Central memory CD8-positive, alpha-beta T cell (primary cell): ENCODE data around the gene AGAP3.

Source experiments
- ATAC-seq: fragments of 150-1000 bp; cut with Tn5 transposase; replicated peaks from 2 replicates; pipeline ENCODE4 v1.10.0; 2022; ENCODE audit warnings: mild to moderate bottlenecking, moderate FRiP score, moderate number of reproducible peaks; ENCODE audit not compliant: poor library complexity, severe bottlenecking; ENCODE audit errors: extremely low read depth
- DNase-seq, 2 donors: peaks; one replicate each; pipeline ENCODE4 v3.0.0; 2021; ENCODE audit warnings: low spot score in 2 of 2
- H3K27ac Mint-ChIP-seq: one replicate; pipeline ENCODE4 v1.8.0; 2022; ENCODE audit warnings: low read depth, mild to moderate bottlenecking, moderate library complexity, mixed read lengths
- H3K27me3 Mint-ChIP-seq: one replicate; pipeline ENCODE4 v1.8.0; 2022; ENCODE audit warnings: mixed read lengths
- H3K36me3 Mint-ChIP-seq: one replicate; pipeline ENCODE4 v1.8.0; 2022; ENCODE audit warnings: mild to moderate bottlenecking, moderate library complexity, mixed read lengths; ENCODE audit not compliant: insufficient read depth
- H3K4me1 Mint-ChIP-seq: one replicate; pipeline ENCODE4 v1.8.0; 2022; ENCODE audit warnings: mixed read lengths
- H3K4me3 Mint-ChIP-seq: one replicate; pipeline ENCODE4 v1.8.0; 2022; ENCODE audit warnings: mild to moderate bottlenecking, moderate library complexity, mixed read lengths
- H3K9me3 Mint-ChIP-seq: one replicate; pipeline ENCODE4 v1.8.0; 2022; ENCODE audit warnings: mixed read lengths

The AGAP3 gene

DNA sequence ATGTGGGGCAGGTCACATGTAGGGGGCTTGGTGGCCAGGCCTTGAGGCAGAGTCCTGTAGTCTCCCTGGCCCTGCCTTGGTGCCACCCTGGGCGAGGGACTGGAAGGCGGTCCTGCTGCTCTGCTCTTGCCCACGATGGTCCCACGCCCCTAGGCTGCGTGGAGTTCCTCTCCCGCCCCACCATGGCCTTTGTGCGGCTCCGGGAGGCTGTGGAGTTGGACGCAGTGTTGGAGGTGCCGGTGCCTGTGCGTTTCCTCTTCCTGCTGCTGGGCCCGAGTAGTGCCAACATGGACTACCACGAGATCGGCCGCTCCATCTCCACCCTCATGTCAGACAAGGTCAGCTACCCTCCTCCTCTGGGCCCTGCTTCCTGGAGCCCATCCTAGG, 15.7 kb upstream of the AGAP3 start:
- no peak overlapping the region for H3K4me3 Mint-ChIP-seq
- ATAC-seq, result no peak
- no peak for DNase-seq
- H3K4me1 Mint-ChIP-seq, result no peaks in the 10 kb centered on the region
- no peak overlapping the region for H3K27ac Mint-ChIP-seq
- peaks cover 37% of the 10 kb centered on the region for H3K36me3 Mint-ChIP-seq
- H3K9me3 Mint-ChIP-seq, result no peaks in the 10 kb centered on the region
- H3K27me3 Mint-ChIP-seq, result no peaks in the 10 kb centered on the region

DNA sequence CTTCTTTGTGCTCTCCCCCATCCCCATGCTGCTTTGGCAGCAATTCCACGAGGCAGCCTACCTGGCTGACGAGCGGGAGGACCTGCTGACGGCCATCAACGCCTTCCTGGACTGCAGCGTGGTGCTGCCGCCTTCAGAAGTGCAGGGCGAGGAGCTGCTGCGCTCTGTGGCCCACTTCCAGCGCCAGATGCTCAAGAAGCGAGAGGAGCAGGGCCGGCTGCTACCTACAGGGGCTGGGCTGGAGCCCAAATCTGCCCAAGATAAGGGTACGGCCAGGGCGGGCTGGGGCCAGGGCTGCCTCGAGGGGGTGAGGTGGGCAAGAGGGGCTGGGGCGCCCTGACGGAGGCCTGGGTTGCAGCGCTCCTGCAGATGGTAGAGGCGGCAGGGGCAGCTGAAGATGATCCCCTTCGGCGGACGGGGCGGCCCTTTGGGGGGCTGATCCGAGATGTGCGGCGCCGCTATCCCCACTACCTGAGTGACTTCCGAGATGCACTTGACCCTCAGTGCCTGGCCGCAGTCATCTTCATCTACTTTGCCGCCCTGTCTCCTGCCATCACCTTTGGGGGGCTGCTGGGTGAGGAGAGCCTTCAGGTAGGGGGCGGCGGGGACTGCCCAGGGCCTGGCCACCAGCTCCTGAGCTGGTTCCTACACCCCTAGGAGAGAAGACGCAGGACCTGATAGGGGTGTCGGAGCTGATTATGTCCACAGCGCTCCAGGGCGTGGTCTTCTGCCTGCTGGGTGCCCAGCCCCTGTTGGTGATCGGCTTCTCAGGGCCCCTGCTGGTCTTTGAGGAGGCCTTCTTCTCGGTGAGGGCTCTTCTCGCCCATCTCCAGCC, 15.0 kb upstream of the AGAP3 start:
- no peaks in the 10 kb centered on the region for H3K27me3 Mint-ChIP-seq
- ATAC-seq, result no peak
- H3K36me3 Mint-ChIP-seq, result peaks cover 35% of the 10 kb centered on the region

DNA sequence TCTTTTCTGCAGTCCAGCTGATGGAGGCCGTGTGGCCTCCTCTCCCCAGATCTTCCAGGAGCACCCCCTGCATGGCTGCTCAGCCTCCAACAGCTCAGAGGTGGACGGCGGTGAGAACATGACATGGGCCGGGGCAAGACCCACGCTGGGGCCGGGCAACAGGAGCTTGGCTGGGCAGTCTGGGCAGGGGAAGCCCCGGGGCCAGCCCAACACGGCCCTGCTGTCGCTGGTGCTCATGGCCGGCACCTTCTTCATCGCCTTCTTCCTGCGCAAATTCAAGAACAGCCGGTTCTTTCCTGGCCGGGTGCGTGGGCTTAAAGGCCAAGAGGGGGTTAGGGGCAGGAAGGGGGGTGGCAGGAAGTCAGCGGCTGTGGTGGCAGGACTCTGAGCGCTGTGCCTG, 12.3 kb upstream of the AGAP3 start:
- Mint-ChIP-seq H3K9me3 (no peaks in the 10 kb centered on the region), H3K36me3 (peaks cover 28% of the 10 kb centered on the region), H3K27ac (no peak overlapping the region), H3K27me3 (no peaks in the 10 kb centered on the region), H3K4me3 (no peak overlapping the region), H3K4me1 (peaks cover 8% of the 10 kb centered on the region)
- DNase-seq (no peak), ATAC-seq (no peak)

More for the DNA sequence above, 15.0 kb upstream of the AGAP3 start:
- H3K4me1 Mint-ChIP-seq, result no peaks in the 10 kb centered on the region
- DNase-seq, result no peak
- no peak overlapping the region for H3K27ac Mint-ChIP-seq
- H3K9me3 Mint-ChIP-seq, result no peaks in the 10 kb centered on the region
- H3K4me3 Mint-ChIP-seq, result no peak overlapping the region

- H3K27me3 Mint-ChIP-seq, result no peaks in the 10 kb centered on the region
- no peak for ATAC-seq
- no peaks in the 10 kb centered on the region for H3K9me3 Mint-ChIP-seq
- no peak for DNase-seq
- H3K27ac Mint-ChIP-seq, result no peak overlapping the region
- peaks cover 26% of the 10 kb centered on the region for H3K36me3 Mint-ChIP-seq
- H3K4me3 Mint-ChIP-seq, result no peak overlapping the region
- peaks cover 17% of the 10 kb centered on the region for H3K4me1 Mint-ChIP-seq
These were observed 11.2 kb upstream of the AGAP3 start for GRCh38 chr7:151074817-151075661.

DNA sequence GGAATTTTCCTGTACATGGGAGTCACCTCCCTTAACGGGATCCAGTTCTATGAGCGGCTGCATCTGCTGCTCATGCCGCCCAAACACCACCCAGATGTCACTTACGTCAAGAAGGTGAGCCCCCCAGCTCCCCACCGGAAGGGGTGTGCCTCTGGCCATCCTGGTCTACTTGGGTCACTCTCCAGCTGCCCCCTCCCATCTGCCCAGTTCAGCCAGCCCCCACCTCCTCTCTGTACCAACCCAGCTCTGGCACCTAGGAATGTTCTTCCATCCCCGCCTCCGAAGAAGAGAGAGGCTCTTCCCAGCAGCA, 10.7 kb upstream of the AGAP3 start:
- no peaks in the 10 kb centered on the region for H3K27me3 Mint-ChIP-seq
- H3K27ac Mint-ChIP-seq, result no peak overlapping the region
- ATAC-seq (no peak), DNase-seq (no peak)
- peaks cover 19% of the 10 kb centered on the region for H3K4me1 Mint-ChIP-seq
- no peaks in the 10 kb centered on the region for H3K9me3 Mint-ChIP-seq
- H3K36me3 Mint-ChIP-seq, result peaks cover 25% of the 10 kb centered on the region
- H3K4me3 Mint-ChIP-seq, result no peak overlapping the region

DNA sequence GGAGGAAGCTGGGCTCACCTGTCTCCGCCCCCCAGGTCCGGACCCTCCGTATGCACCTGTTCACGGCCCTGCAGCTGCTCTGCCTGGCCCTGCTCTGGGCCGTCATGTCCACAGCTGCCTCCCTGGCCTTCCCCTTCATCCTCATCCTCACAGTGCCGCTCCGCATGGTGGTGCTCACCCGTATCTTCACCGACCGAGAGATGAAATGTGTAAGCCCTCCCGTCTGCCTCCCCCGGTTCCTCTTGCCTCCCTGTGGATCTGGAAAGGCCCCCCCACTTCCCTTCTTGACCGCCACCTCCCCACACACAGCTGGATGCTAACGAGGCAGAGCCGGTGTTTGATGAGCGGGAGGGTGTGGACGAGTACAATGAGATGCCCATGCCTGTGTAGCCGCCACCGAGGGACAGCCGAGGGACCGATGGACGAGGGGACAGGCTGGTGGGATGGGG, 10.3 kb upstream of the AGAP3 start:
- no peak overlapping the region for H3K4me3 Mint-ChIP-seq
- H3K36me3 Mint-ChIP-seq, result peaks cover 26% of the 10 kb centered on the region
- H3K9me3 Mint-ChIP-seq, result no peaks in the 10 kb centered on the region
- no peak overlapping the region for H3K27ac Mint-ChIP-seq
- no peaks in the 10 kb centered on the region for H3K27me3 Mint-ChIP-seq
- DNase-seq (no peak), ATAC-seq (no peak)
- H3K4me1 Mint-ChIP-seq, result peaks cover 19% of the 10 kb centered on the region

DNA sequence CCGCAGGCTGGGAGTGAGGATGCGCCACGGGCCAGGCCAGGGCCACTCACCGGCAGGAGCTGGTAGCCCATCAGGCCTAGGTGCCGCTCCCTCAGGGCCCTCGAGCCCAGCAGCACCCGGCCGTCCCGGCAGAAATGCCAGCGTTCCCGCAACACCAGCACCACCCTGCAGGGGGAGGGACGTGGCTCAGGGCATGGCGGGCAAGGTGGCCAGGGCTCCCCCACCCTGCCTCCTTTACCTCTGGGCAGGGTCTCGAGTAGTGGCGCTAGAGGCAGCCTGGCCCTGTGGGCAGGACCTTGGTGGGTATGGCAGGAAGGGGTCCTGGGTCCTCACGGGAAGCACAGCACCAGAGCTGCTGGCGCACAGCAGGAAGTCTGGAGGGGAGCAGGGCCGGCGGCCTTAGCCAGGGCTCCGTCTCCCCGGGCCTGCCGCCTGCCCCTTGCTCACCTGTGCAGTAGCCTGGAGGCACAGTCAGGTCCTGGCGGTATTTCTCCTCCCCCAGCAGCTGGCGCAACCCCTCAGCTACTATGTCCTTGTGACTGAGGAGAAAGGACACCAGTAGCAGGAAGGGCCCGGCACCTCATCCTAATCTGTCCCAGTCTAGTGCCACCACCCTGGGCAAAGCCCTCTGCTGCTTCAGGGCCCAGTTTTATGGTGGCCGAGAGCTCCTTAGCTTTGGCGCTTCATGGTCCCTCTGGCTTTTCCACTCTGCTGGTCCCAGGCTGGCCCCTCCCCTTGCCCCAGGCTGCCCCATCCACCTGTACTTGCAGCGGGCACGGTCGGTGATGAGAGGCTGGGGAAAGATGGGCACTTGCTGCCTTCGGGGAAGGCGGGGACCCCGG, 9.2 kb upstream of the AGAP3 start:
- ATAC-seq (no peak), DNase-seq (no peak)
- peaks cover 19% of the 10 kb centered on the region for H3K4me1 Mint-ChIP-seq
- H3K4me3 Mint-ChIP-seq, result no peak overlapping the region
- H3K36me3 Mint-ChIP-seq, result peaks cover 24% of the 10 kb centered on the region
- no peaks in the 10 kb centered on the region for H3K9me3 Mint-ChIP-seq
- no peak overlapping the region for H3K27ac Mint-ChIP-seq
- H3K27me3 Mint-ChIP-seq, result no peaks in the 10 kb centered on the region

- Mint-ChIP-seq H3K27ac (peak overlapping the region; percentile 26), H3K27me3 (no peaks in the 10 kb centered on the region), H3K36me3 (peaks cover 23% of the 10 kb centered on the region), H3K4me1 (peaks cover 24% of the 10 kb centered on the region), H3K4me3 (peak overlapping the region; percentile 55), H3K9me3 (no peaks in the 10 kb centered on the region)
- DNase-seq (no peak), ATAC-seq (no peak)
These were observed 8.5 kb upstream of the AGAP3 start for GRCh38 chr7:151077705-151078232.

GRCh38 chr7:151078233-151079040, 7.8 kb upstream of the AGAP3 start:
- no peak for DNase-seq
- no peaks in the 10 kb centered on the region for H3K27me3 Mint-ChIP-seq
- H3K4me3 Mint-ChIP-seq, result peak overlapping the region; percentile 83
- H3K9me3 Mint-ChIP-seq, result no peaks in the 10 kb centered on the region
- no peak for ATAC-seq
- H3K4me1 Mint-ChIP-seq, result peaks cover 27% of the 10 kb centered on the region
- H3K36me3 Mint-ChIP-seq, result peaks cover 20% of the 10 kb centered on the region
- peak overlapping the region; percentile 26 for H3K27ac Mint-ChIP-seq

DNA sequence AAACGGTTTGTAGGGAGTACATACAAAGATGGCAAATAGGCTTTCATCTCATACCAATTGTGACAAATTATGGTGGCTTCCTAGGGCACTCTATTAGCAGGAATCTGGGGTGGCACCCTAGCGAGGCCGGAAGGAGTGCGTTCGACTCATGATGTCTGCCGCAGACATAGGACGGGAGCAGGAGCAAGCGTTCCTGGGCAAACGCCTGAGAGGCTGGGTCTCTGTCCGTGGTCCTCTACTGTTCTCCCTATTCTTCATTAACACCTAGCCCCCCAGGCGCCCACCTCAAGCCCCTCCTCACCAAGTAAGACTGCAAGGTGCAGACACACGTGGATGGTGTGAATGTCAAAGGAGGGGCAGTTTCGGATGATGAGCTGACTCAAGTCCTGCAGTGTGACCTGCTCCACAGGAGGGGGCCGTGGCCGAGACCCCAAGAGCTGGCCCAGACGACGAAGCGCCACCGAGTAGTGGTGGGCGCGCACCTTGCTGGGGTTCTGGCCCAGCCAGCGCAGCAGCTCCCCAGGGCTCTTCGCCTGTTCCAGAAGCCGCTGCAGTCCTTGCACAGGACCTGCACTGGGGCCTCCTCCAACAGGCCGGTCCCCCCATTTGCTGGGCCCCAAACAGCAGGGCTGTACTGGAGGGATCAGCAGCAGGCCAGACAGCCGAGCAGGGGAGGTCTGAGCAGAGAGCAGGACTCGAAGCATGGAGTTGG, 6.9 kb upstream of the AGAP3 start:
- H3K27me3 Mint-ChIP-seq, result no peaks in the 10 kb centered on the region
- ATAC-seq (no peak), DNase-seq (no peak)
- H3K4me3 Mint-ChIP-seq, result peak overlapping the region; percentile 83
- H3K9me3 Mint-ChIP-seq, result no peaks in the 10 kb centered on the region
- peaks cover 18% of the 10 kb centered on the region for H3K36me3 Mint-ChIP-seq
- H3K27ac Mint-ChIP-seq, result peak overlapping the region; percentile 26
- H3K4me1 Mint-ChIP-seq, result peaks cover 27% of the 10 kb centered on the region

GRCh38 chr7:151080067-151080521, 6.2 kb upstream of the AGAP3 start:
- no peaks in the 10 kb centered on the region for H3K9me3 Mint-ChIP-seq
- ATAC-seq (peak; percentile 0), DNase-seq (no peak)
- H3K27me3 Mint-ChIP-seq, result peaks cover 4% of the 10 kb centered on the region
- peak overlapping the region; percentile 65 for H3K27ac Mint-ChIP-seq
- peaks cover 34% of the 10 kb centered on the region for H3K4me1 Mint-ChIP-seq
- H3K4me3 Mint-ChIP-seq, result peak overlapping the region; percentile 83
- H3K36me3 Mint-ChIP-seq, result peaks cover 13% of the 10 kb centered on the region
